T follicular helper cell (primary cell): ENCODE measurements around the gene MFSD12.

Source experiments
- DNase-seq: peaks from one replicate; pipeline ENCODE4 v3.0.0-alpha.2; 2020; ENCODE audit warnings: low read depth

MFSD12 gene

DNA sequence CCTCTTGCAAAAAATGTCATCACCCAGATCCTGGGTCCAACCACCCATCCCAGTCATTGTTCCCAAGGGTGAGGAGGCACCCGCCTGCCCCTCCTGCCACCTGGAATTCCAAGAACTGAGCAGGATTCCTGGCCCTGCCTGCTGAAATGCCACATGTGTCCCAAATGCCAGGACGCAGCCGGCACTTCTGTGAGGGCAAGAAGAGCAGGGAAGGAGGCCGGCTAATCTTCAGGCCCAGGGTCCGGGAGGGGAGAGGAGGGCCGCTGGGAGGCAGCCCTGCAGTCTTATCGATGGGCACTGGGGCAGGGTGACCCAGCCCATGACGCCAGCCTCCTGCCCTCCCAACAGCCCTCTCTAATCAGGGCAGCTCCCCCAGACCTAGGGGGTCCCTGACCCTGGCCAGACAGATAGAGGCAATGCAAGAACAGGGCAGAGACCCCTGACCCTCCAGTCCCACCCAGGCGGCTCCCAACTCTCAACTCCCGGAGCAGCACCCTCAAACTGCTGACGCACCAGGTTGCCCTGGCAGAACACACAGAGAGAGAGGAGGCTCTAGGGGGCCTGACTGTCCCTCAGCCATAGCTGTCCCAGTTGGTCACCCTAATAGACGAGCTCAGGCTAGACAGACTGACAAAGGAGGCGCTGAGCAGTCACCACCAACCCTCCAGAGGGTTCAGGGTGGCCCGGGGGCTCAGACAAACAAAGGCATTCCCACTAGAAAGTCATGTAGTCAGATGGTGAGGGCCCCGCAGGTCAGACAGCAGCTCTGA is 1.5 kb downstream of the MFSD12 start:
- no peak for DNase-seq

- peak; percentile 63 for DNase-seq
Observed at GRCh38 chr19:3554254-3555083, 2.9 kb downstream of the MFSD12 start.

DNA sequence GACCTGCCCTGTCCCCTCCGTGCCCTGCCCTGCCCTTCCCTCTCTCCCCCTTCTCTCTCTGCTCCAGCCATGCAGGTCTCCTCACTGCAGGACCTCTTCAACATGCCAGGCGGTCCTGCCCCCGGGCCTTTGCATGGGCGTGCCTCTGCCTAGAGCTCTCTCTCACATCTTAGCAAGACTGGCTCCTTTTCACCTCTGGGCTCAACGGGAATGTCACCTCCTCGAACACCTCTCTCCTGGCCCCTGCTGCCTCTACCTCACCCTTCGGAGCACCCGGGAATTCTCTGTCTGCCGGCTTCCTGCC is 5.6 kb downstream of the MFSD12 start:
- DNase-seq: no peak

DNA sequence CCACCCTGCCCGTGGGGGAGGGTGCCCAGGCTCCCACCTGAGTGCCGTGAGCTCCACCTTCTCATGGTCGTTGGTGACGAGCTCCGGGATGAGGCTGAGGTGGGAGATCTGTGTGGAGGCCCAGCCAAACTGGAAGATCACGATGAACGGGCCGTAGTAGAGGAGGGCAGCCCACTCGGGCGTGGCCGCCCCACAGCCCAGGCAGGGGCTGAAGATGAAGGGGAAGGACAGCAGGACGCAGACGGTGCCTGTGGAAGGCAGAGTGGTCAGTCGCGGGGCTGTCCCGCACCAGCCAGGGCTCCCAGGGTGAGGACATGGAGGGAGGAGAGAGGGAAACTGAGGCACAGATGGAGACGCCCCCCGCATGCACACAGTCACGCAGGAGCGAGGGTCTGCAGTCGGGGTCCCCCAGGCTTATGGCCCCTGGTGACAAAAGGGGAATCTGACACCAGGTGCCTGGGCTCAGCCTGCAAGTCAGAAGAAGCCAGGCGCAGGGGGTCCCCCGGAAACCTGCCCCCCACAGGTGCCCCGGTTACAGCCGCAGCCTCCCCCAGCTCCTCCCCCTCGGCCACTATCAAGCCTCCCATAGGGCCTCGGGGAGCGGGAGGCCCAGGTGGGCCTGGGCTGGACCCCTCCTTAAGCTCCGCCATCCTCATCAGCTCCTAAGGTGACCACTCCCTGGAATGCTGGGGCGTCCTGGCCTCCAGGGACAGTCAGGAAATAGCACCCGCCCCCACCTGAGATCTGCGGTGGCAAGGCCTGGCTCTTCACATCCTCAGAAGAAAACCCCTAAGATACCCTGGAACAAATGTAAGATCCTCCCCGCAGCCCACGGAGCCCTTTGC is 6.2 kb downstream of the MFSD12 start:
- DNase-seq: no peak

DNA sequence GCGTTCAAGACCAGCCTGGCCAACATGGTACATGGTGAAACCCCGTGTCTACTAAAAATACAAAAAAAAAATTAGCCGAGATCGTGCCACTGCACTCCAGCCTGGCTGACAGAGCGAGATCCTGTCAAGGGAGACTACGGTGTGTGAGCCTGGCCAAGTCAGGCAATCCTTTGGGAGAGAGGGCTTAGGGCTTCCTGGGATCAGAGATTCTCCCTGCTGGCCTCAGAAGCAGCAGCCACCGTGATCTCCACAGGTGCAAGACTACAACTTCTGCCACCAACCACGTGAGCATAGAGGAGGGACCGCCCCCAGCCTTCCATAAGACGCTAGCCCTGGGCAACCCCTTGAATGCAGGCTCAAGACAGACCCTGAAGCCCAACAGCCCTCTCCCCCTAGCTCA is 7.6 kb downstream of the MFSD12 start:
- DNase-seq: no peak

- no peak for DNase-seq
Observed at GRCh38 chr19:3548606-3549005, 8.8 kb downstream of the MFSD12 start.

GRCh38 chr19:3547767-3548282 is 9.6 kb downstream of the MFSD12 start:
- DNase-seq: no peak

GRCh38 chr19:3547301-3547731 is 10.1 kb downstream of the MFSD12 start:
- no peak for DNase-seq

GRCh38 chr19:3546119-3546518 is 11.3 kb downstream of the MFSD12 start:
- no peak for DNase-seq

GRCh38 chr19:3545669-3546034 is 11.7 kb downstream of the MFSD12 start:
- no peak for DNase-seq

DNA sequence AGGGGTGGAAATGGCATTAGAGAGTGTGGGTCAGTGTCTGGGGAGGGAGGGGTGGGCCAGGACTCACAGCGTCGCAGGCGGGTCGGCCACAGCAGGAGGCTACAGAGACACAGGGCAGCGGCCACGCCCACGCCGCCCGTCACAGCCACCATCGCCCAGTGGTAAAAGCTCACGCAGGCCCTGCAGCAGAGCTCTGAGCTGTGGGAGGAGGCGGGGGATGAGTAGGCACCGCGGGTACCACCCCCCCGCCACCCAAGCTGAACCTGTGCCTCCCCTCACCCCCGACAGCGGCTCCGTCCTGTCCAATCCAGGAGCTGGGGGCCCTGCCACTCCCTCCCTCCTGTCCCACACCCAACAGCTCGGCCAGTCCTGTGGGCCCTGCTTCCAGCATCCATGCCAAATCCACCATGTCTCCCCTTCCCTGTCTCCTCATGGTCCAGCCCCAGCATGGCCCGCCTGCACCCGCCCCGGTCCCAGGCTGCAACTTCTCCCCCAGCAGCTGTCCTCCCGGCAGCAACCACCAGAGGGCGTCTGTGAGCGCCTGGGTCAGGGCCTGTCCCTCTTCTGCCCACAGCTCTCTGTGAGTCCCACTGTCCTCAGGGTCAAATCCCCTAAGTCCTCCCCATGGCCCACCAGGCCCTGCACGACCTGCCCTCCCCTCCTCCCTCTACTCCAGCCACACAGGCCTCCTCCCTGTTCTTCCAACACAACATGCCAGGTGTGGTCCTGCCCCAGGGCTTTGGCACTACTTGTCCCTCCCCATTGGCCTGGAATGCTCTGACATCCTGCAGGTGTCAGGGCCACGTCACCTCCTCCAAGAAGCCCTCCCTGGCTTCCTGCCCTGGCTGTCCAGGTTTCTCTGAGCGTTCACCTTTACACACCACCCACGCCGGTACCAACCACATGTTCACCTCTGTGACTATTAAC is 12.4 kb downstream of the MFSD12 start:
- DNase-seq: peak; percentile 67

DNA sequence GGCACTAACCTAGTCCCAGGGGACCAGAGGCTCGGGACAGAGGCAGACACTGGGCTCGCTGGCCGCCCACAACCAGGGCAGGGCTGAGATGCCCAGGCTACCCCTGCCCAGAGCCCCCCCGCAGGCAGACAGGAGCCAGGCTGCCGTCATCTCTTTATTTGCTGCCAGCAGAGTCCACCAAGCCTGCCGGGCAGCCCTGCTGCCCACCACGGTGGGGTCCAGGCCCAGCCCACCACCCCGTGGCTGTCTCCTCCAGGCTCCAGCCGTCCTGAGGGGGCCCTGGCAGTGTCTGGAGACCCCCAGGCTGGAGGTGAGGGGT is 13.4 kb downstream of the MFSD12 start:
- DNase-seq: no peak

DNA sequence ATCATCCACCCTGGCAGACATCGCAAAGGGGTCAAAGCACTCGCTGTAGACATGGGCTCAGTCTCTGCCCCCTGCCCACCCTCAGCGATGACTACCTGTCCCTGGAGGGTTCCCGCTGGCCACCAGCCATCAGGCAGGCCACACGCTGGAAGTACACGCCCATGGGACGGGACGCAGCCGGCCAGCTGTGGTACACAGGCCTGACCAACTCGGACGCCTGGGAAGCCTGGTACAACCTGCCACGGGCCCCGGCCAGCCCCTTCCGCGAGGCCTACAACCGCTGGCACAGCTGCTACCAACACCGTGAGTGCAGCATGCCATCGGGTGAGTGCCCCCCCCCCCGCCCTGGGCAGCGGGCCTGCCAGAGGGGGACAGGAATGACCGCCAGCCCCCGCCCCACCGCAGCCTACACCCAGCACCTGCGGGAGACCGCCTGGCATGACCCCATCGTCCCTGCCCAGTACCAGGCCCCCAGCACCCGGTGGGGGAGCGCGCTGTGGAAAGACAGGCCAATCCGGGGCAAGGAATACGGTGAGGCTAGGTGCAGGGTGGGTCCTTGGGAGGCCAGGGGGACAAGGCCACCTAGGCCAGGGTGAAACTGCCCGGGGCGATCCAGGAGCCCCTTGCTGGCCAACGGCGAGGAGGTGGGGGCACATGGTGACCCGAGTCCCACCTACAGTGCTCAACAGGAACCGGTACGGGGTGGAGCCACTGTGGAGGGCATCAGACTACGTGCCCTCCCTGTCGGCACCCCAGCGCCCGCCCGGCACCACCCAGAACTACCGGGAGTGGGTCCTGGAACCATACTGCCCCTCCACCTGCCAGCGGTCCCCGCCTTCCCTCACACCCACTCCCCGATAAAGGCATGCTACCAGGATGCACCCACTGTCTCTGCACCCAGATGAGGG is 14.0 kb downstream of the MFSD12 start:
- no peak for DNase-seq

- no peak for DNase-seq
Observed at GRCh38 chr19:3539756-3540118, 17.6 kb downstream of the MFSD12 start.

DNA sequence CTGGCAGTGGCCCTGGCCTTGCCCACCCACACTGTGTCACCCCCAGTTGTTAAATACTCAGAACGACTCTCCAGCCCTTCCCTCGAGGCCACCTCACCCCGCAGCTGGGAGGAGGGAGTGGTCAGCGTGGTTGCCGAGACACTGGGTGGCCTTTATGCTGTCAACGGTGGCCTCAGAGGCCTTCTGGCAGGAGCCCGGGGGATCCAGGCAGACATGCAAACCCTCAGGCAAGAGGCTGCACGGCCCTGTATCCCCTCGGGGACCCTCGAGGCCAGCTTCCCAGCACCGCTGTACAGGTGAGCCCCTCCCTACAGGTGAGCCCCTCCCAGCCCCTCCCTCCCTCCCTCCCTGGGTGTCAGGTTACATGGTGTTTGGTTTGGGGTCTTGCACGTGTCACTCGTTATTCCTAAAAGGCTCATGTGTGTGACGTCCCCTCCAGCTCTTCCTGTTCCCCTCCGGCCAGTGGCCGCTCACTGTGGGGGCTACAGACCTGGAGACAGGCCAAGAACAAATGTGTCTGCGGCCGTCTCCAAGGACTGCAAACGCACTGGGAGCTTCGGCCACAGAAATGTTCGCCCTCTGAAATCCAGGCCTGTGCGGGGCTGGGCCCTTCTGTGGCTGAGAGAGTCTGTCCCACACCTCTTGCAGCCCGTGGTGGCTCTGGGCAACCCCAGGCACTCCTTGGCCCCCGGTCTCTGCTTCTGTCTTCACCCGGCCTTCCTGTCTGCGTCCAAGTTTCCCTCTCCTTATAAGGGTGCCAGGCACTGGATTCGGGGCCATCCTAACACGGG is 18.2 kb downstream of the MFSD12 start, which contains the start of gene TEKTIP1:
Gene TEKTIP1 (plus strand): TSS at position 210 of the 791 bp plus-strand sequence. CDS start 4 bp downstream, at position 214.
- DNase-seq: no peak

DNA sequence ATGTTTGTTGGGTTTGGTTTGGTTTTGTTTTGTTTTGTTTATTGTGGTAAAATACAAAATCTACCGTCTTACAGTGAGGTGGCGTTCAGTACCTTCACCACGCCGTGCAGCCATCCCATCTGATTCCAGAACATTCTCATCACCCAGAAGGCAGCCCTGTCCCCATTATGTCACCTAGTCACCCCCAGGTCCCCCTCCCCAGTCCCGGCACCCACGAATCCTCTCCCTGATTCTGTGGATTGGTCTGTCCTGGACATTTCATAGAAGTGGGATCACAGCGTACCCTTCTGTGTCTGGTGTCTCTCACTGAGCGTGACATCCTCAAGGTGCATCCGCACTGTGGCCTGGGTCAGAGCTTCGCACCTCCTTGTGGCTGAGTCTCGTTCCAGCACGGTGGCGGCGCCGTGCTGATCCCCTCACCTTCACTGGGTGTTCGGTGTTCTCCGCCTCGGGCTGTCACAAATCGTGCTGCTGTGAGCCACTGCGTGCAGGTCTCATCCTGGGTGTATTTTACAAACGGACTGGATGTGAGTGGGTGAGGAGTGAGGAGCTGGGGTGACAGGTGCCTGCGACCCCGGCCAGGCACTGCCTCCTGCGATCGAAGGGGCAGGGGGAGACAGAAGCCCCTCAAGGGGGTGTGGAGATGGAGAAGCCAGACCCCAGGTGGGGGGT is 19.0 kb downstream of the MFSD12 start:
- no peak for DNase-seq

GRCh38 chr19:3537438-3538240 is 19.7 kb downstream of the MFSD12 start:
- DNase-seq: no peak

DNA sequence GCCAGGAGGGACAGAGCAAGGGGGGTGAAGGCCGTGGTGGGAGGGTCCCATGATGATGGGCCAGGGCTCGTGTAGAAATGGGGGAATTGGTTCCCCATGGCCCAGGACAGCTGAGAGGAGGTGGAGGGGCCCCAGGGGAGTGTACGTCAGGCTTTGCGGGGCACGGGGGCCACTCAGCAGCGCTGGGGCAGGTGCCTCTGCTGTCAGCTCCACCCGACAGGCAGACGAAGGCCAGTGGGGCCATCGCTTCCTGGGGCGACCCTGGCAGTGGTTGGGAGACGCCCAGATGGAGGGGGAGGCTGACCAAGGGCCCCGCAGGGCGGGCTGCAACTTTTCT is 20.3 kb downstream of the MFSD12 start:
- no peak for DNase-seq
